CD4-positive, alpha-beta T cell treated with Interleukin-6 at 100 ng/mL for 8 hours (primary cell): ENCODE data around the gene GSTA2.
"Not testable (repeated sequence)": the region's sequence is repeated elsewhere in the genome, so short reads cannot be mapped to it uniquely, and the experiment has no call there.

Experiments used
- DNase-seq: peaks from one replicate; pipeline ENCODE4 v3.0.0-alpha.2; 2020; ENCODE audit warnings: mixed read lengths, low spot score

The GSTA2 gene

DNA sequence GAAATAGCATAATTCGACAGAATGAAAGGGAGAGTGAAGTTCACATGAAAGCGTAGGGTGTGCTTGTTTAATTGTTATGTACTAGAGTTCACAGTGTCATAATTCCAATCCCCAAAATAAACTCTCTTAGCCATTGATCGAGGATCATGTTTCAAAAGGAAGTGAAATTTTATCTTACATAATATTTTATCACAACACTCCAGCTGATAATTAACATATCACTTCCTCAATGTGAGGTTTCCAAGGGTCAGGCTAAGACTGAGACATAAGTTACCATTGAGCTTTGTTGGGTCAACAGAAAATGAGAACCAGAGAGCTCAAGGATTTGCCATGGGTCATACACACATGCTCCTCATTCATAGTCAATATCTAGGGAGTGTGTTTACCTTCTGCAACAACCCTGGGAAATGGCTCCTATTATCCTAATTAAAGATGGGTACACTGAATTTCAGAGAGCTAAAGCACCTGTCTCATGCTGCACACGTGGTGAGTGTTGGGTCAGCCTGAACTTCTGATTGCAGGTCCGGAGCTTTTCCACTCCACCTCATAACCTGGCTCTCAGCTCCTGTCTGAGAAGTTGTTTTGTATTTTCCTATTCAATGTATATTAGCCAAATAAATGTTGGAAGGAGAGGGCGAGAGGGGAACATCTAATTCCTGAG lies 3.0 kb downstream of the GSTA2 start:
- DNase-seq: no peak

DNA sequence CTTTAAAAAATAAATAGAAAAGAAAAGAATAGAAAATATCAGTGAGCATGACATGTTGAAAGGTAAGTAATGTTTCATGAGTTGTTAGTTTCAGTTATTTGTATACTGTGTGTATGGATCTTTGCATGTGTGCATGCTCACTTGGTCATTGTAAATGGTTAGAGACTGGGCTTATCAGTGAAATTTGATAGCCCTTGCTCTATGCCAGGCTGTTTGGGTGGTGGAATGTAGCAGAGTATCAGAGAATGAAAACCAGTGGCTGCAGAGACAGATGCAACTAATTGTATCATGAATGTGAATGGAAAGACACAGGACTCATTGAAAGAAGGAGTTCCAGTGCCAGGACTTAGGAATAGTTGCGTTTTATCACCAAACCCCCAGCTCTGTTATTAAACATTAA lies 4.2 kb downstream of the GSTA2 start:
- no peak for DNase-seq

DNA sequence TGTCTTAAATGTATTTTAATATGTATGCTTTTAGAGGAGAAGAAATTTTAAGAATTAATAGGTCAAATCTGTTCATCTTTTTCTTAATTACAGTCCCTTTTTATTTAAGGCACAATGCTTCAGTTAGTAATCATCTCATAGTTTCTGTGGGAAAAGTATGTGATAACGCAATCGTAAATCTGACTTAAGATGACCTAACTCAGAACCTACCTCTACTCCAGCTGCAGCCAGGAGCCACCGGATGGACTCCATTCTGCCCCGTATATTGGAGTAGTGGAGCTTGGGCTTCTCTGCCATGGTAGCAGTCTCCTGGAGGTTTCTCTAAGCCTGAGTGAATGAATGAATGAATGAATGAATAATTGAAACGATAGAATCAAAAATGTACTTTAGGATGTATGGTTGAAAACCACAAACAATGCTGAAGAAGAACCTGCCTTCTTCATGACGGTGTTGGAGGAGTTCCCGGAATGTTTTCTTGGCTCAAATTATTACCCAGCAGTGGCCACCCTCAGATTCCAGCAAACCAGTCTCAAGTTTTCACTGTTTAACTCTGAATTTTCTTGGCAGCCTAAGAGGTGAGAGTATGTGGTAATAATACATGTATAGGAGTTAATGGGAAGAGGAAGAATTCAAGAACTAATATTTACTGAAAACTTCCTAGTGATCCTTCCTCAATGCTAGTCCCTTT lies 5.5 kb downstream of the GSTA2 start:
- not testable (repeated sequence) for DNase-seq

DNA sequence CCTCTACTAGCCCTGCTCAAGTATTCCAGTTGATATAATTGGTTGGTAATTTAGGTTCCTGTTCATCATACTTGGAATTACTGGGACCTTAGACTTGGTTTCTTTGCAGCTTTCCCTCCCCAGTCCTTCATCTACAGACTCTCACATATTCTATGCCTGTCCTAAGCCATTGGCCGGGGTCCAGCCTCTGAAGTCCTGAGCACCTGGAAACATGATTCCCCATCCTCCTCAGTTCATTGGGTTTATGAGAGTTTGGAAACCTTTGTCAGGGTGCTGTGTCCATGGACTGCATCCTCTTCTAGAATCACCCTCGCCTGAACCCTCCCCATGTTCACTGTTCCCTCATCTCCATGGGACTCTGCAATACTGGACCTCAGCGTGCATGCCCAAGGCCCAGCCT lies 8.8 kb downstream of the GSTA2 start:
- DNase-seq: no peak

DNA sequence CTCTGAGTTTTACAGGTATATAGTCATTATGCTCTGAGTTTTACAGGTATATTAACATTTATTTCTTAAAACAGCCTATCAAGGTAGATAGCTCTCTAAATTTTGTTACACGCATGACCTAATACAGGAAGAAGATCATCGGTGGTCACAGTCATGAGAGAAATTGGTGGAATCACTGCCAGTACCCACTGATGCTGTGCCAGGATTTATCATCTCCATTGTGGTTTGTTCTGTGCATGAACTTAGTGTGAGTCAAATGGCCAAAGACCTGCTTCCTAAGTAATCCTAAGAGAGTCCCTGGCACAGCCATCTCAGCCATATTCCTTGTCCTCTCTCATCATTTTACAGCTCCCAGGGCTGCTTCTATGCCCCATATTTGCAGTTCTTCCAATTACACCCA lies 10.1 kb downstream of the GSTA2 start:
- not testable (repeated sequence) for DNase-seq

DNA sequence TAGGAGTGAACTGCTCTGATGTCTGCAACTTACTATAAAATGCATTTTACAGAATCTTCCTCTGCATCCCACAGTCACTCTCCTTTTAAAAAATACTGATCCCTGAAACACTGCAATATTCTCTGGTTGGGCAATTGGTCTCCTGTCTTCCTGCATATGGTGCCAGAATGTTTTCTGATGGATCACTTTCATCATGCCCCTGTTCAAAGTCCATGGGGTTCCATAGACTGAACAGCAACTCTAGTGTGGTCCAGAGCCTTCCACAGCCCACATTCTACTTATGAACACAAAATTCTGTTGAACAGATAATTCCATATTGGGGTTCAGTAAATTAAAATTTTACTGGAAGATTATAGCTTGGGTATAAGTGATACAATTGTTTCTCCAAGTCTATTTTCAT lies 11.0 kb downstream of the GSTA2 start:
- no peak for DNase-seq

DNA sequence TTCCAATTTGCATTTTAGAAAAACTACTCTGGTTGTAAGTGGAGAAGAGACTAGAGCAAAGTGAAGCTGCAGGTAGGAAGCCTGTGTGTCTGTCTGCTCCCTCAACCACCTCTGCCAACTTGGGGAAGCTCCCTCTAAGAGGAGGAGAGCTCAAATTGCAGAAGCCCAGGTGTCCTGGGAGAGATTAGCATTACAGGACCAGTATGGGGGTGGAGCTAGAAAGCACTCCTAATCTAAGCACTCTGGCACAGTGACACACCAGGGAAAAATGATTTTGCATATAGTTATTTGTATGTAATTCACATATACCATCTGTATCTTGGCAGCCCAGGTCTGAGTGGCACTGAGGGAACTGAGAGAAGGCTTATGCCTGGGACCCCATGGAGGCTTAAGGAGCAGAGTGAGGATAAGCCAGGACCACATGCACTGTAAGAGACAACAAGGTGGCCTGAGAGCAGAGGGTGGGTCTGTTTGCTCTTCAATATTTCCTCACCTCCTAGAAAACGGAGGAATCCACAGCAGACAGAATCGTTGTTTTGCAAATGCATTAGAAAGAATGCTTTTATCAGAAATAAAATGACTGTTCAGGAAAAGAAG lies 13.6 kb downstream of the GSTA2 start:
- DNase-seq: no peak

DNA sequence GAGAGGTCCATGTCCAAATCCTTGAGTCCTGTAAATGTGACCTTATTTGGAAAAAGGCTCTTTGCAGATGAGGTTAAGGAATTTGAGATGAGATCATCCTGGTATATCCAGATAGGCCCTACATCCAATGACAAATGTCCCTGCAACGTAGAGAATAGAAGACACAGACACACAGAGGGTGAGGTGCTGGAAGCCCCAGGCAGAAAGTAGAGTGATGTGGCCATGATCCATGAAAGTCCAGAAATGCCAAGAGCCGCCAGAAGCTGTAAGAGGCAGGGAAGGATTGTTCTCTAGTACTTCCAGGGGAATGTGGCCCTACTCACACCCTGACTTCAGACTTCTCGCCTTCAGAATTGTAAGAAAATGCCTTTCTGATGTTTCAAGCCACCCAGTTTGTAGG lies 16.0 kb downstream of the GSTA2 start:
- not testable (repeated sequence) for DNase-seq

DNA sequence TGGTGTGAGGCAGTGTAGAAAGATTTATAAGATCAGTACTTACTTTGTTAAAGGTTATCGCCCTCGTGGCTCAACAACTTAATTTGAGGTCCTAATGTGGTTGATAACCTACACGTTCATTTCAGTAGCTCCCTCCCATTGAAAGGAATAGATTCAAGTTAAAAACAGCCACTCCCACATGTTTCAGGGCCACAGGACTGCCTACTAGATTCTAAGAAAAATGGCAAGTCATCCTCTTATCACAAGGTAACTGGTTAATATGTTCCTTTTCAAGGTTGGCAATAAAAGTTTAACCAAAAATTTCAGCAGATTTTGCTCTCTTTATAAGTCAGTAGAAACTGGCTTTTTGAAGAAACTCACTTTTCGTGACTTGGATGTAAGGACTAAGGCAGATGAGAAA lies 17.1 kb downstream of the GSTA2 start:
- no peak for DNase-seq

DNA sequence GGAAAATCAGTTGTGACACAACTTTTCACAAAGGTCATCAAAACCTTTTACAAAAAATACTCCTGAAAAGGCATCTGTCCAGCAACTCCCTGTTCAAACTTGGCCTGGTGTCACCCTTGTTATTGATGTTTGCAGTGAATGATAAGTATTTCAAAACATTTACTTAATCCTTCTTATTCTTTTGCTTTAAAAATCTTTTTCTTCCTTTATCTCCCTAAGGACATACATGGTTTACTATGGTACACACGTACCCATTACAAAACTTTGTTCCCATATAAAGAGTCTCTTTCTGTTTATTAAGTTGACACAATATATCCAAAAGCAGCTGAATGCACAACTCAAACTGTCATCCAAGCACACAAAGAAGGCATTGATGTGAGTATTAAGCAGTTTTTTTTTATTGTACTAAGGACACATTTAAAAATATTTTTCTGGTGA lies 17.5 kb downstream of the GSTA2 start:
- DNase-seq: no peak

DNA sequence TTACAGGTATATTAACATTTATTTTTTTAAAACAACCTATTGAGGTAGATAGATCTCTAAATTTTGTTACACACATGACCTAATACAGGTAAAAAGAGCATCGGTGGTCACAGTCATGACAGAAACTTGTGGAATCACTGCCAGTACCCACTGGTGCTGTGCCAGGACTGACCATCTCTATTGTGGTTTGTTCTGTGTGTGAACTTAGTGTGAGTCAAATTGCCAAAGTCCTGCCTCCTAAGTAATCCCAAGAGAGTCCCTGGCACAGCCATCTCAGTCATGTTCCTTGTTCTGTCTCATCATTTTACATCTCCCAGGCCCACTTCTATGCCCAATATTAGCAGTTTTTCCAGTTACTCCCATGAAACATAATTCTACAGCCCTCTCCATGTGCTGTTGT lies 21.4 kb downstream of the GSTA2 start:
- no peak for DNase-seq

DNA sequence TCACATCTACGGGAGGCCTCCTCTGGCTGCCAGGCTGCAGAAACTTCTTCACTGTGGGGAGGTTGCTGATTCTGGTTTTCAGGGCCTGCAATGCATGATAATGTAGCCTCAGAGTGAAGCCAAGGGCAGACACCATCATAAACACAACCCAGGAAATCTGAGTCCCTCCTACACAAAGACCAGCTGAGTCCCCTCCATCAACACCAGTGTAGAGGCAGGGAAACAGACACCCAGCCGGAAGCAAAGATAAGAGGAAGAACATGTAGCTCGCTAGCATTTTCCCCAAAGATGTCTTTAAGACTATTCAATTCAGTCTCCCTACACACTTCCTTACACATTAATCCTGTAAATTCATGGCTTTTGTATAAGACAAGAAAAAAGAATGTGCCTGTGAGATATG lies 23.6 kb downstream of the GSTA2 start:
- no peak for DNase-seq

DNA sequence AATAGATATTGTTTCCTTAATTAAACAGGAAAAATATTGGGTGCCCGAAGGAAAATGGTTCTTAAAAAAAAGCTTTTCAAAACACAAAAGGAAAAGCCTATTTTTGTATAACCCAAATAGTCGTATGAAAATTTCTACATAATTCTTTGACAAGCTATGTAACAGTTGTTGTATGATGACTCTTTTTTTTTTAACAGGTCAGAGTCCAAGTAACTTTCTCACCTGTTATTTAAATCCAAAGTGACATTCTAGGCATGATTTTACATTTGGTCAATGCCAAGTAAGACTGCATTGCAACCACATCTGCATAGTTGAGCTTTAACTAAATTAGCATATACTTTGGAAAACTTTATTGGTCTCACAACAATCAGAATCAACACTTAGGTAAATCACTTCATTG lies 24.1 kb downstream of the GSTA2 start:
- DNase-seq: no peak

DNA sequence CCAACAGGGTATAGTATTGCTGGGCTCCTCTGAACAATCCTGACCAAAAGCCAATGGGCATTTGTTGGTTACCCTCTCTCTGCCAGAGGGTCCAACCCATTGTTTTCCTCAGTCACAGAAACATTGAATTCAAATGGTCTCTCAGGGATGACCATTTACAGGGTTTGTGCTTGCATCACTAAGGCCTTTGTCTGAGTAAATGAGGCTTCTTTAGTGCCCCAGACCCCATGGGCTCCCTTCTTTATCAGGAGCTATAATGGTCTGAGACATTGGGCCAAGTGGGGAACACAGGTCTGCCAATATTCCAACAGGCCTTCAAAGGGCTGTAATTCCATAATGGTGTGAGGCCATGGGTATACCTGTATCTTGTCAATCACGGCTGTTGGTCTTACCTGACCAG lies 27.1 kb downstream of the GSTA2 start:
- DNase-seq: no peak

DNA sequence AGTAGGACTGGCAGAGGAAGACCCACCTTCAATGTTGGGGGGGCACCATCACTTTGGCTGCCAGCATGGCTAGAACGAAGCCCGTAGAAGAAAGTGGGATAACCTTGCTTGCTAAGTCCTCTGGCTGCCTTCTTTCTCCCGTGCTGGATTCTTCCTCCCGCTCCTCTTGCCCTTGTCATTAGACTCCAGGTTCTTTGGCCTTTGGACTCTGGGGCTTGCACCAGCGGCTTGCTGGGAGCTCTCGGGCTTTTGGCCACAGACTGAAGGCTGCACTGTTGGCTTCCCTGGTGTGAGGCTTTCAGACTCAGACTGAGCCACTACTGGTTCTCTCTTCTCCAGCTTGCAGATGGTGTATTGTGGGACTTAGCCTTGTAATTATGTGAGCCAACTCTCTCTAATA lies 28.2 kb downstream of the GSTA2 start:
- no peak for DNase-seq

DNA sequence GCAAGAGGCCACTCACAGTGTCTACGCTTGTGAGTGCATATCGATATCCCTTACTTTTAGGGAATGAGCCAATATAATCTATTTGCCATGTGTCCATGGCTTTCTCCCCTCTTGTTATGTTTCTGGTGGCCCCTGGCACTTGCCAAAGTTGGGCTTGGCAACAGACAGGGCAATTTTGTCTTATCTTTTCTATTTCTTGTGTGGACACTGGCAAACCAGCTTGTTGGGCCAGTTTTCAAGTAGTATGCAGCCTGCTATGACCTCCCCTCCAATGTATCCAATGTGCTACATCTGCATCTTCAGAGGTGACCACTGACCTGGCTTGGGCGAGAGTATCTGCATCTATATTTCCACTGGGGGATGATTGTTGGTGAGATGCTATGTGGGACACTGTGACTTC lies 29.2 kb downstream of the GSTA2 start:
- no peak for DNase-seq

DNA sequence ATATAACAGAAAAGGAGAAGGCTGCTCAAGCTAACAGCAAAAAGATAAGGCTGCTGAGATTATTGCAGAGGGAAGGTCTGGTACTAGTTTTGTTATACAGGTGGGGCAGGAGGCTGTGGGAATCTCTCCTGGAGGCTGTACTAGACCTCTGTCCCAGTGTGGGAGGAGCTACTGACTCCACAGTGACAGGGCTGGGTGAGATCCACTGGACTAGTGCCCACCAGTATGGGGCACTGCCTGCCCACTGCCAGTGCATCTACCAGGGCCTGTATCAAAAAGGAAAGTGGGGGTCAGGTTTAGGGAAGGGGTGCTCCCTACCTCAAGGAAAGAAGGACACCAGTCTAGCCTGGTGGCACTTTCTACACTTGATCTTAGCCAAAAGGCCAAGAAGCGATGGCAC lies 30.1 kb downstream of the GSTA2 start:
- no peak for DNase-seq

DNA sequence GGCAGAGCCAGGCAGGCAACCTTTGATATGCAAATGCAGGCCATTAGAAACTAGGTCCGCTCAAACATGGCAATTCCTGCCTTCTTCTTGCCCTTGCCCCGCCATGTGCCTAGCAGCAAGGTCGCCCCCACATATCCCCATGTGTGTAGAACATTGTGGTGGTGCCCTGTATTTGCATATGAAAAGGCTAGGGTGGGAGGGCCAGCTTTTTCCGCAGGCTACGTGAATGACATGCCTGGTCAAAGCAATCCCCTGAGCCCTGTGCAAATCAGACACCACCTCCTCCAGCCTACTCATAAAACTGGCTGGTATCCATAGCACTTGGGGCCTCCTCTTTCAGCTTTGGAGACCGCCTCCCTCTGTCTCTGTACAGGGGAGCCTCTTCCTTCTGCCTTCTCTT lies 31.6 kb downstream of the GSTA2 start:
- DNase-seq: no peak

DNA sequence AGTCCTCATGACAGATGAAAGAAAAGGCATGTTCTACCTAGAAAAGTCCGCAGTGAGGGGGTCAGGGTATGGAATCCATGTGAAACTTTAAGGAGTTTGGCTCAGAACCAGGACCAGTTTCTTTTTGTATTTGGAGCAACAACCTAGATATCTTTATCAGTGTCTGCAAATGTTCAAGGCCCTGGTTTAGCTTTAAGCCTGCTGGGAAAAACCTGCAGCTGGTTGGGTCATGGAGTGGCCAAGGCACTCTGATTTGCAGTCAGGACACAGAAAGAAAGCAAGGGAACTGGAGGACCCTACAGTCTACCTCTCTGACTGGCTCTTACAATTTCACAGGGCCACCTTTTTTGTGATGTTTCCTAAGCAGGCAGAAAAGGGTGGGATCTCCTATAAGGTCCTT lies 33.7 kb downstream of the GSTA2 start:
- DNase-seq: no peak

DNA sequence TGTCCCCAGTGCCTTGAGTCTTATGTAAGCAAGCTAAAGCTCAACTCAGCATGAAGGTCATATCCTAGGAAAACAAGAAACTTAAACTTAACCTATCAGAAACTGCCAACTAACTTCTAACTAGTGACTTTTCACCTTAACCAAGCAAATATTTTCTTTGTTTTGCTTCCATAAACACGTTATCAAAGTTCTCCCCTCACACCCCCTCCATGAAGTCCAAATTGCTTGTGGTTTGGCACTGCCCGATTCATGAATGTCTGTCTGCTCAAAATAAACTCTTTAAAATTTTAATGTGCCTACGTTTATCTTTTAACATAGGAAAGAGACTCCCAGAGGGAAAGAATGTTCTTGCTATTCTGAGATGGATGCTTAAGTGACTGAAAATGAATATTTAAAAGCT lies 34.9 kb downstream of the GSTA2 start:
- DNase-seq: no peak

DNA sequence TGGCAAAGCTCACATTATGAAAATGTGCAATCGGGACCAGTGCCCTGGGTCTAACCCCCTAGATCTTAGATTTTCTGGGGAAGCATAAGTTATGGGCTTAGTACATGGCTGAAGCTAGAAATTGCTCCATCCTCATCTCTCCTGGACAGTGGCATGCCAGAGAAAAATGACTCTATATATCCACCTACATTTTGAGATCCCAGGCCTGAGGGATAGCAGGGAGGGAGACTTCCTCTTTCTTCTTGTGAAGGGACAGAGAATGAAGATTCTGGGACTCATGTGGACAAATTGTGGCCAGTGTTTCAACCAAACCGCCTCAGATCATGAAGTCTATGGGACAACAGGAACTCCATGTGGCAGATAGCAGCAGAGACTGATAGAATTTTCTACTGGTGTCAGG lies 35.4 kb downstream of the GSTA2 start:
- DNase-seq: no peak

DNA sequence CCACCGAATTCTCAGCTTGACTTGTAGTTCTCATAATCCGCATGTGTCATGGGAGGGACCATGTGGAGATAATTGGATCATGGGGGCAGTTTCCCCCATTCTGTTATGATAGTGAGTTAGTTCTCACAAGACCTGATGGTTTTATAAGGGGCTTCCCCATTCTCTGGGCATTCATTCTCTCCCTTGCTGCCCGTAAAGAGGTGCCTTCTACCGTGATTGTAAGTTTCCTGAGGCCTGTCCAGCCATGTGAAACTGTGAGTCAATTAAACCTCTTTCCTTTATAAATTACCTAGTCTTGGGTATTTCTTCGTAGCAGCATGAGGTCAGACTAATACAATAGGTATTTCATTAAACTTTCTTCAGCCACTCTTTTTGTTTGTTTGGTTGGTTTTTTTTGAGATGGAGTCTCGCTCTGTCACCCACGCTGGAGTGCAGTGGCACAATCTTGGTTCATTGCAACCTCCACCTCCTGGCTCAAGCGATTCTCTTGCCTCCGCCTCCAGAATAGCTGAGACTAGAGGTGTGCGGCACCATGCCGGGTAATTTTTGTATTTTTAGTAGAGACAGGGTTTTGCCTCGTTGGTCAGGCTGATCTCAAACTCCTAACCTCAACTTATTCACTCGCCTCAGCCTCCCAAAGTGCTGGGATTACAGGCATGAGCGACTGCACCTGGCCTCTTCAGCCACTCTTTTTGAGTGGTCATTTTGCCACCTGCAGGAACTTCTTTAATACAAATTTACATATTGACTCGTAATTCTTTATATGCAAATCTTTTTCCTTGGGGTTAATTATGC lies 36.3 kb downstream of the GSTA2 start:
- DNase-seq: no peak

DNA sequence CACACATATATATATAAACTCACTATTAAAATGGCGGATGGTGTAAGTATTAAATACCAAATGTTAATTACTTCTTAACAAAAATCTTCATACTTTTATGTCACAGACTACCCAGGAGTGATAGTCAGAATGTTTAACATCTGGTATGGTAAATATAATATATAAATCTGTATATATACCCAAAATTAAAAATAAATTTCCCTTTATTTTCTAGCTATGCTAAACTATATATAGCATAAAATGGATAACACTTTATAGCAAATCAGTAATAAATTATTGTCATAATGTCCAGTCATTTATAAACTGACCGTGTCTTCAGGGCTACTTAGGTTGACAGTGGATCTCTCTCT lies 37.1 kb downstream of the GSTA2 start:
- DNase-seq: no peak
